Fibroblast of skin of abdomen (primary cell): ENCODE measurements around the gene ZNF574.

Experiments
- DNase-seq: peaks from one replicate; pipeline ENCODE4 v3.0.0-alpha.2; 2013

ZNF574 gene

GRCh38 chr19:42124386-42124901 lies 48.5 kb downstream of the ZNF574 start:
- DNase-seq = no peak

GRCh38 chr19:42125536-42125935 lies 49.6 kb downstream of the ZNF574 start:
- no peak for DNase-seq

GRCh38 chr19:42126574-42126973 lies 50.6 kb downstream of the ZNF574 start:
- no peak for DNase-seq

- peak; percentile 83 for DNase-seq
Observed at GRCh38 chr19:42129399-42130253, 53.7 kb downstream of the ZNF574 start.

GRCh38 chr19:42130254-42130573 lies 54.2 kb downstream of the ZNF574 start:
- DNase-seq = no peak
